ENCODE data around the gene KAT6B.

The KAT6B gene

GRCh38 chr10:74823791-74824183 lies 2.6 kb upstream of the KAT6B start:
- no peak for DNase-seq (ENCODE audit: low read depth in 2 of 2)

- no peak for DNase-seq (ENCODE audit: low read depth in 2 of 2)
Measured at GRCh38 chr10:74824184-74824899, 2.1 kb upstream of the KAT6B start.

- DNase-seq (ENCODE audit: low read depth in 2 of 2), result no peak
Measured at GRCh38 chr10:74824900-74825370, 1.5 kb upstream of the KAT6B start.

- DNase-seq (ENCODE audit: low read depth in 2 of 2), result peak; percentile 8 to 13
Measured at GRCh38 chr10:74825371-74826141, 844 bp upstream of the KAT6B start.

- no peak for DNase-seq (ENCODE audit: low read depth in 2 of 2)
Measured at GRCh38 chr10:74827045-74827441, 643 bp downstream of the KAT6B start.

GRCh38 chr10:74827694-74828093 lies 1.3 kb downstream of the KAT6B start:
- no peak for DNase-seq (ENCODE audit: low read depth in 2 of 2)

GRCh38 chr10:74828946-74829345 lies 2.5 kb downstream of the KAT6B start:
- DNase-seq (ENCODE audit: low read depth in 2 of 2), result no peak

GRCh38 chr10:74831518-74832120 lies 5.2 kb downstream of the KAT6B start:
- no peak for DNase-seq (ENCODE audit: low read depth in 2 of 2)

- DNase-seq (ENCODE audit: low read depth in 2 of 2), result no peak
Measured at GRCh38 chr10:74835963-74836362, 9.6 kb downstream of the KAT6B start.

- no peak for DNase-seq (ENCODE audit: low read depth in 2 of 2)
Measured at GRCh38 chr10:74836877-74837276, 10.5 kb downstream of the KAT6B start.

GRCh38 chr10:74837743-74838142 lies 11.3 kb downstream of the KAT6B start:
- DNase-seq (ENCODE audit: low read depth in 2 of 2), result no peak

- DNase-seq (ENCODE audit: low read depth in 2 of 2), result no peak
Measured at GRCh38 chr10:74839708-74840107, 13.3 kb downstream of the KAT6B start.

GRCh38 chr10:74841265-74841973 lies 15.0 kb downstream of the KAT6B start:
- no peak for DNase-seq (ENCODE audit: low read depth in 2 of 2)

- DNase-seq (ENCODE audit: low read depth in 2 of 2), result no peak
Measured at GRCh38 chr10:74842301-74842954, 16.0 kb downstream of the KAT6B start.

- DNase-seq (ENCODE audit: low read depth in 2 of 2), result no peak
Measured at GRCh38 chr10:74846958-74847357, 20.6 kb downstream of the KAT6B start.

- DNase-seq (ENCODE audit: low read depth in 2 of 2), result no peak
Measured at GRCh38 chr10:74851831-74852230, 25.4 kb downstream of the KAT6B start.

- DNase-seq (ENCODE audit: low read depth in 2 of 2), result no peak
Measured at GRCh38 chr10:74852381-74852780, 26.0 kb downstream of the KAT6B start.

- no peak for DNase-seq (ENCODE audit: low read depth in 2 of 2)
Measured at GRCh38 chr10:74854610-74855009, 28.2 kb downstream of the KAT6B start.

GRCh38 chr10:74855027-74855426 lies 28.6 kb downstream of the KAT6B start:
- DNase-seq (ENCODE audit: low read depth in 2 of 2), result no peak

- no peak for DNase-seq (ENCODE audit: low read depth in 2 of 2)
Measured at GRCh38 chr10:74855439-74855838, 29.0 kb downstream of the KAT6B start.

GRCh38 chr10:74856940-74857339 lies 30.5 kb downstream of the KAT6B start:
- DNase-seq (ENCODE audit: low read depth in 2 of 2), result no peak

GRCh38 chr10:74857586-74857985 lies 31.2 kb downstream of the KAT6B start:
- no peak for DNase-seq (ENCODE audit: low read depth in 2 of 2)

Data from fibroblast of skin of left biceps (primary cell).